ENCODE measurements around the gene PSMB11.
A peak's percentile ranks its signal among the peaks of the same experiment; 100 is the strongest.

The PSMB11 gene

GRCh38 chr14:23090254-23090636, 48.2 kb downstream of the PSMB11 start:
- Histone ChIP-seq H3K79me2 (ENCODE audit: insufficient read depth, low read length) (peaks cover 56% of the 10 kb centered on the region), H3K36me3 (ENCODE audit: insufficient read depth, low read length) (peaks cover 70% of the 10 kb centered on the region), H3K4me1 (ENCODE audit: insufficient read depth, low read length, poor library complexity, severe bottlenecking) (peaks cover 31% of the 10 kb centered on the region)

DNA sequence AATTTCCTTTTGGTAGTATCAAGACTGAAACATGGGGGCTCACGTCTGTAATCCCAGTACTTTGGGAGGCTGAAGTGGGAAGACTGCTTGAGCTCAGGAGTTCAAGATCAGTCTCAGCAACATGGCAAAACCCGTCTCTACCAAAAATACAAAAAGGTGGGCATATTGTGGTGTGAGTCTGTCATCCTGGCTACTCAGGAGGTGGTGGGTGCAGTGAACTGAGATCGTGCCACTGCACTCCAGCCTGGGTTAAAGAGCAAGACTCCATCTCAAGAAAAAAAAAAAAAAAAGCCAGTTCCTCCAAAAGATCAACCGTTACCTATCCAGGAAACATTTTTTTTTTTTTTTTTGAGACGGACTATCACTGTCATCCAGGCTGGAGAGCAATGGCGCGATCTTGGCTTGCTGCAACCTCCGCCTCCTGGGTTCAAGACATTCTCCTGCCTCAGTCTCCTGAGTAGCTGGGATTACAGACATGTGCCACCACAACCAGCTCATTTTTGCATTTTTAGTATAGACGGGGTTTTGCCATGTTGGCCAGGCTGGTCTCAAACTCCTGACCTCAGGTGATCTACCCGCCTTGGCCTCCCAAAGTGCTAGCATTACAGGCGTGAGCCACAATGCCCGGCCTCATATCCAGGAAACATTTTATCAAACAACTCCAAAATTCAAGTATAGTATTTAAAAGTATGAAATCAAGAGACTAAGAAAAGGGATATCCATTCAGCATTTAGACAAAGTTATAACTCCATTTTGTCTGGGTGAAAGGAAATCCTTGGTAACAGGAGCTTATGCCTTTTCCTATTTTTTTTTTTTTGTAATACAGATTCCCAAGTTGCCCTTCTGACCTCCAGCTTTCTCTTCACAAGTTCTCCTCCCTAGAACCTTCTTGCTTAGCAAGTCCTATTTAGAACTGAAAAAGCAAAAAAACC, 49.5 kb downstream of the PSMB11 start:
- H3K4me2 ChIP-seq (ENCODE audit: low read depth, low read length, poor library complexity, severe bottlenecking): peak overlapping the region; percentile 86
- peaks cover 38% of the 10 kb centered on the region for H4K20me1 ChIP-seq (ENCODE audit: insufficient read depth, low read length, poor library complexity, severe bottlenecking)
- no peaks in the 10 kb centered on the region for H3F3A ChIP-seq (ENCODE audit: low read depth)
- no peaks in the 10 kb centered on the region for H3K9me2 ChIP-seq (replicated peaks; ENCODE audit: low read depth, low read length)
- H3K79me2 ChIP-seq (ENCODE audit: insufficient read depth, low read length): peaks cover 68% of the 10 kb centered on the region
- H3K9me3 ChIP-seq (ENCODE audit: insufficient read depth, low read depth, low read length): no peaks in the 10 kb centered on the region
- peaks cover 58% of the 10 kb centered on the region for H3K36me3 ChIP-seq (ENCODE audit: insufficient read depth, low read length)
- H3K27me3 ChIP-seq (ENCODE audit: insufficient read depth, low read length, poor library complexity, severe bottlenecking): no peaks in the 10 kb centered on the region
- peak overlapping the region; percentile 85 for H3K9ac ChIP-seq (ENCODE audit: low read depth, low read length, poor library complexity, severe bottlenecking)
- H2AFZ ChIP-seq (ENCODE audit: low read length): no peak overlapping the region
- H3K4me1 ChIP-seq (ENCODE audit: insufficient read depth, low read length, poor library complexity, severe bottlenecking): peaks cover 32% of the 10 kb centered on the region
- no peak for TF ChIP-seq CTCF (conservative IDR thresholded peaks at IDR 0.05; ENCODE audit: low read length)
- TF ChIP-seq EZH2phosphoT487 (IDR thresholded peaks at IDR 0.05; ENCODE audit: borderline replicate concordance): no peak
- H3K4me3 ChIP-seq (ENCODE audit: low read length, poor library complexity, severe bottlenecking): peak overlapping the region; percentile 87

More at GRCh38 chr14:23090254-23090636, 48.2 kb downstream of the PSMB11 start:
- H2AFZ ChIP-seq (ENCODE audit: low read length): no peak overlapping the region
- no peak overlapping the region for H3K4me2 ChIP-seq (ENCODE audit: low read depth, low read length, poor library complexity, severe bottlenecking)
- H3K9me2 ChIP-seq (replicated peaks; ENCODE audit: low read depth, low read length): no peaks in the 10 kb centered on the region
- peaks cover 34% of the 10 kb centered on the region for H4K20me1 ChIP-seq (ENCODE audit: insufficient read depth, low read length, poor library complexity, severe bottlenecking)
- no peak overlapping the region for H3K9ac ChIP-seq (ENCODE audit: low read depth, low read length, poor library complexity, severe bottlenecking)
- H3K9me3 ChIP-seq (ENCODE audit: insufficient read depth, low read depth, low read length): no peaks in the 10 kb centered on the region
- no peak for TF ChIP-seq EZH2phosphoT487 (IDR thresholded peaks at IDR 0.05; ENCODE audit: borderline replicate concordance)
- TF ChIP-seq CTCF (conservative IDR thresholded peaks at IDR 0.05; ENCODE audit: low read length): no peak
- H3F3A ChIP-seq (ENCODE audit: low read depth): no peaks in the 10 kb centered on the region
- no peaks in the 10 kb centered on the region for H3K27me3 ChIP-seq (ENCODE audit: insufficient read depth, low read length, poor library complexity, severe bottlenecking)
- H3K4me3 ChIP-seq (ENCODE audit: low read length, poor library complexity, severe bottlenecking): no peak overlapping the region

GRCh38 chr14:23093104-23093503, 51.1 kb downstream of the PSMB11 start:
- peaks cover 80% of the 10 kb centered on the region for H3K79me2 ChIP-seq (ENCODE audit: insufficient read depth, low read length)

More at GRCh38 chr14:23093104-23093503, 51.1 kb downstream of the PSMB11 start:
- Histone ChIP-seq H3K9me2 (replicated peaks; ENCODE audit: low read depth, low read length) (no peaks in the 10 kb centered on the region), H3K36me3 (ENCODE audit: insufficient read depth, low read length) (peaks cover 42% of the 10 kb centered on the region), H3K27me3 (ENCODE audit: insufficient read depth, low read length, poor library complexity, severe bottlenecking) (no peaks in the 10 kb centered on the region), H2AFZ (ENCODE audit: low read length) (no peak overlapping the region), H4K20me1 (ENCODE audit: insufficient read depth, low read length, poor library complexity, severe bottlenecking) (peaks cover 43% of the 10 kb centered on the region), H3K4me2 (ENCODE audit: low read depth, low read length, poor library complexity, severe bottlenecking) (peak overlapping the region; percentile 86), H3F3A (ENCODE audit: low read depth) (no peaks in the 10 kb centered on the region), H3K9ac (ENCODE audit: low read depth, low read length, poor library complexity, severe bottlenecking) (peak overlapping the region; percentile 85), H3K4me3 (ENCODE audit: low read length, poor library complexity, severe bottlenecking) (peak overlapping the region; percentile 87), H3K9me3 (ENCODE audit: insufficient read depth, low read depth, low read length) (no peaks in the 10 kb centered on the region), H3K4me1 (ENCODE audit: insufficient read depth, low read length, poor library complexity, severe bottlenecking) (peaks cover 39% of the 10 kb centered on the region)
- TF ChIP-seq EZH2phosphoT487 (IDR thresholded peaks at IDR 0.05; ENCODE audit: borderline replicate concordance) (no peak), CTCF (conservative IDR thresholded peaks at IDR 0.05; ENCODE audit: low read length) (no peak)
